ENCODE results near the gene EXOSC5.

- TF ChIP-seq CTCF (IDR thresholded peaks at IDR 0.05) (no peak), SIN3A (IDR thresholded peaks at IDR 0.05; ENCODE audit: borderline replicate concordance, insufficient read depth, low read depth, low read length) (0 out of 2 replicates have a peak, but pooled peaks have one; percentile 58), TCF7L2 (IDR thresholded peaks at IDR 0.05; ENCODE audit: low read depth, low read length) (peak; percentile 89; the same call in 1 of the 2 replicates), POLR2AphosphoS5 (IDR thresholded peaks at IDR 0.05; ENCODE audit: low read depth, low read length) (peak; percentile 82), REST (IDR thresholded peaks at IDR 0.05; ENCODE audit: insufficient read depth in 1 of 2, low read depth in 2 of 2, low read length in 1 of 2) (no peak)
Observed at GRCh38 chr19:41363753-41364523, 33.2 kb downstream of the EXOSC5 start, which contains the start of gene B9D2.

All from Panc1 (cell line).